ENCODE results near the gene PRMT3. TPM values are rescaled to one million over a fixed set of nuclear protein-coding genes. Genes with fewer than 3 reads are reported as not detected.
"Not testable (repeated sequence)": the region's sequence is repeated elsewhere in the genome, so short reads cannot be mapped to it uniquely, and the experiment has no call there.

The PRMT3 gene
- total RNA-seq, 1 donor from 2014 or later = 50.5 TPM

DNA sequence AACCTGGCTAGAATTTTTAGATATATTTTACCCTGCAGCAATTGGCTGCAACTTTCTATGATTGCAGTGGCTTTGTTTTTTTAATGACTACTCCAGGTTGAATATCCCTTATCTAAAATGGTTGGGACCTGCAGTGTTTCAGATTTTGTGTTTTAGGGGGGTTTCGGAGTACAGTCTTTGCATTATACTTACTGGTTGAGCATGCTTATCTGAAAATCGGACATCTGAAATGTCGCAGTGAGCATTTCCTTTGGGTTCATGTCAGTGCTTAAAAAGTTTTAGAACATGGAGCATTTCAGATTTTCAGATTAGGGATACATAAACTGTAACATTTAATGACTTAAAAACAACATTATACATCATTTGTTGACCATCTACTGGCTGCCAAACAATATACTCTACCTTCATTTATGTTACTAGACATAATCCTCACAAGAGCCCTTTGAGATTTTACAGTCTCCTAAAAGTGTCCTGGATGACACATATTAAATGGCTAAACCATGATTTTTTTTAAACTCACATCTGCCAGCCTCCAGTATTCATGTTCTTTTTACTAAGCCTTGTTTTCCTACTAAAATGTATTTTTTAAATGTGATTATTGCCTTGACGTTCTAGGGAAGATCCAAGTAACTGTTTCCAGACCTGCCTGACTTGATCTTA is 66.3 kb downstream of the PRMT3 start:
- Mint-ChIP-seq H3K27me3 (no peaks in the 10 kb centered on the region), H3K36me3 (ENCODE audit: low read depth) (peaks cover 16% of the 10 kb centered on the region), H3K4me1 (peaks cover 8% of the 10 kb centered on the region), H3K27ac (no peak overlapping the region), H3K4me3 (no peak overlapping the region), H3K9me3 (no peaks in the 10 kb centered on the region)
- intact Hi-C loops (cut with micrococcal nuclease) = no loop called here
- DNase-seq = no peak

DNA sequence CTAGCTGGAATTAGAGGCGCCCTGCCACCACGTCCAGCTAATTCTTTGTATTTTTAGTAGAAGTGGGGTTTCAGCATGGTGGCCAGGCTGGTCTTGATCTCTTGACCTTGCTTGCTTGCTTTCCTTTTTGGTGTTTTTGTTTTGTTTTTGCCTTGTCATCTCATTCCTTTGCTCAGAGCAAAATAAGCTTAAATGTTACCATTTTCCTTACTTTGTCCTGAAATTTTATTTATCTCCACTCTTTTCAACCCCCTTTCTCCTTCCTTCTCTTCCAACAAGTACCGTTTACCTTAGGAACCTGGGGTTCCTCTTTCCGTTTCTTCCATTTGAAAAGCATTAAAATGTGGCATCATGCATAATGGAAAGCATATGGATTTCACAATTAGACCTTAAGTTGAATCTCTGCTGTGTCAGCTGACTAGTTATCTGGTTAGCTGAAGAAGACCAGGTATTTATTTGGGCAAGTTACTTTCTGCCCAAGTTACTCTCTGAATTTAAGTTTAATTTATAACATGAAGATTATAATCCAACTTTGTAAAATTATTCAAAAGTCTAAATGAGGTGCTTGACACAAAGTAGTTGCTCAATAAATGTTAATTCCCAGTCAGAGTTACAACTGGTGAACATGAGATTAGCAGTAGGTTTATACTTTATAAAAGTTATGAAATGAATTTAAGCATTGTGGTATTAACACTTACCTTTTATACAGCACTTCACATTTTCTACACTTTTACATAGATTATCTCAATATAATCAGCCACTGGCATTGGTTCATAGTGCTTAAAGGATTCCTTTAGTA is 69.7 kb downstream of the PRMT3 start:
- DNase-seq = no peak
- intact Hi-C loops (cut with micrococcal nuclease) = no loop called here
- H3K27ac Mint-ChIP-seq = no peak overlapping the region
- no peaks in the 10 kb centered on the region for H3K27me3 Mint-ChIP-seq
- H3K9me3 Mint-ChIP-seq = no peaks in the 10 kb centered on the region
- H3K4me3 Mint-ChIP-seq = no peak overlapping the region
- H3K36me3 Mint-ChIP-seq (ENCODE audit: low read depth) = peaks cover 10% of the 10 kb centered on the region
- H3K4me1 Mint-ChIP-seq = no peaks in the 10 kb centered on the region

DNA sequence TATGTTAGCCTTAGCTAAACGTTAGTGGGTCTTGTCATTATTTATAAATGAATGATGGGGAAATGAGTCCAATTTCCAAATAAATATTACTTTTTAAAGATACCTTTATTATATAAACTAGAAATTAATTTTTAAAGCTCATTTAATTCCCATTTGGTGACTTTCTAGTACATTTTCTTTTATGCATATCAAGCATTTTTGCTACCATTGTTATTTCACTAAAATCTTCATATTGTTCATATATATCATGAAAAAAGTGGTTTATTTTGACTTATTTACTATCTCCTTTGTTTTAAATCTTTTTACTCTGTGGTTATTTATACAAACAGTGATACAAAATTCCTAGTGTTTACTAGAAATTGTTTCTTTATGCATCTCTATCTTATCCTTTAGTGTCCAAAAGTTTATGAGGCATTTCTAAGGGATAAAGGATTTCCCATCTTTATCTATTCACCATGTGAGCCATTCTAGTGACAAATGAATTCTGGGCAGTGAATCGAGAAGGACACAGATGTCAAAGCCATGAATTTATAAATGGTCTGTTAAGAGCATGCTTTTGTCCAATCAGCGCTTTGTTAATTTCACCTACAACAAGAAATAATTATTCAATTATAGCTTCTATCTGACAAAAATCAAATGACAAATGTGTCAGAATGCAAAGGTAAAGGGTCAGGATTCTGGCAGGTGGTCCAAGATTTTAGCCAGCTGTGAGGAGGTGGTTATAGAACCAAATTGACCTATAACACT is 70.6 kb downstream of the PRMT3 start:
- H3K27ac Mint-ChIP-seq = no peak overlapping the region
- no peaks in the 10 kb centered on the region for H3K4me1 Mint-ChIP-seq
- no peaks in the 10 kb centered on the region for H3K9me3 Mint-ChIP-seq
- H3K36me3 Mint-ChIP-seq (ENCODE audit: low read depth) = peaks cover 10% of the 10 kb centered on the region
- H3K27me3 Mint-ChIP-seq = no peaks in the 10 kb centered on the region
- no peak for DNase-seq
- H3K4me3 Mint-ChIP-seq = no peak overlapping the region
- intact Hi-C loops (cut with micrococcal nuclease) = no loop called here

DNA sequence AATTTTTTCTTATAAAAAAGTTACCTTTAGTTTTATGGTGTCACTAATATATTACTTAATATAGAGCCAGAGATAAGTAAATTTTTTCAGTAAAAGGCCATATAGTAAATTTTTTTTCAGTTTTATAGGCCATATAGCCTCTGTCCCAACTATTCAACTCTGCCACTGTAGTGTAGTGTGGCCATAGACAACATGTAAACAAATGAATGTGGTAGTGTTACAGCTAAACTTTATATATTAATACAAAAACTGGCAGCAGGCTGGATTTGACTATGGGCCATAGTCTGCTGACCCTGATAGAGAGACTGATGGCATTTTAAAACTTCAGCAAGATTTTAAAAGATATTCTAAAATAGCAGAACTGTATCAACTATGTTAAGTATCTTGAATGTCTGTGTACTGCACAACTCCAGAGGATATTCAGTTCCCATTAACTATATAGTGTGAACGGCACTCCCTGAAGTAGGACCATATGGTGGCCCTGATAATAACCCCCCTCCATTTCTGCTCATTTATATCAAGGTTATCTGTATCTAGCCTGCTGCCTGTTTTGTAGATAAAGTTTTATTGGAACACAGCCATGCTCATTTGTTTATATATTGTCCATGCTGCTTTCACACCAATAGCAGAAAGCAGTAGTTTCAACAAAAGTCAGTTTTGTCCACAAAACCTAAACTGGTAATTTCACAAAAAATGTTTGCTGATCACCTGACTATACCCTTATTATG is 71.6 kb downstream of the PRMT3 start:
- H3K27ac Mint-ChIP-seq = no peak overlapping the region
- no peak overlapping the region for H3K4me3 Mint-ChIP-seq
- H3K27me3 Mint-ChIP-seq = no peaks in the 10 kb centered on the region
- no peaks in the 10 kb centered on the region for H3K9me3 Mint-ChIP-seq
- no peaks in the 10 kb centered on the region for H3K4me1 Mint-ChIP-seq
- H3K36me3 Mint-ChIP-seq (ENCODE audit: low read depth) = peaks cover 13% of the 10 kb centered on the region
- intact Hi-C loops (cut with micrococcal nuclease) = no loop called here
- no peak for DNase-seq

DNA sequence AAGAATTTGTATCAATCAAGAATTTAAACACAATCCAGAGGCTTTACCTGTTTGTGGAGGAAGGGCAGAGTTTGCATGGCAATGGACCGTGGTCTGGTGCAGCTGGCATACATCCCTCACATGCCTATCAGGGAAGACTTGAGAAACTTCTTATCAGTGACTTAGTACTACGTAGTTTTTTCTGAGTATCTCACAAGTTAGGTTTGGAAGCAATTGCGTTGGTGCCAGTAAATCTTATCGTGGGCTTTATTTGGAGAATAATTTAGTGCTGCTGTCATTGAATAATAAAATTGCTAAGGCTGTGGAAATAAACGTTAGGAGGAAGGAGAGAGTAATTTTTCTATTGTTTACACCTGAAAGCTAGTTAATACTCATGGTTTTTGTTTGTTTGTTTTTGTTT is 72.3 kb downstream of the PRMT3 start:
- H3K27ac Mint-ChIP-seq = no peak overlapping the region
- no peak overlapping the region for H3K4me3 Mint-ChIP-seq
- no peaks in the 10 kb centered on the region for H3K9me3 Mint-ChIP-seq
- intact Hi-C loops (cut with micrococcal nuclease) = no loop called here
- H3K4me1 Mint-ChIP-seq = no peaks in the 10 kb centered on the region
- H3K27me3 Mint-ChIP-seq = no peaks in the 10 kb centered on the region
- no peak for DNase-seq
- H3K36me3 Mint-ChIP-seq (ENCODE audit: low read depth) = peaks cover 17% of the 10 kb centered on the region

DNA sequence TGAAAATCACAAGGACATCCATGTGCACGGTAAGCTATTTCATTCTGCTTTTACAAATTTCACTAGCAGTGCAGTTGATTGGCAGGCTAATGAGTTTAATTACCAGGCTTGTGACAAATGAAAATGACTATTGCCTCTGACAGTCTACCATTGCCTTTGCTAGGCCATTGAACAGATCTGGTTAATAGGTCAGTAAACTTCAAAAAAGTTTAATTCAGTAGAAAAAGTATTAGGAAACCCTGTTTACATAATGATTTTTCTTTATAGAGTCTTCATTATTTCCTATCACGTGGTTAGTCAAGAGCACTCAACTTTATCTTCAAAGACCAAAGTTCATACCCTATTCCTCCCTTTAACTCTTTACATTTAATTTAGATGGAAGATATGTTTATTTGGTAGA is 77.0 kb downstream of the PRMT3 start:
- Mint-ChIP-seq H3K36me3 (ENCODE audit: low read depth) (peaks cover 22% of the 10 kb centered on the region), H3K4me3 (no peak overlapping the region), H3K27ac (no peak overlapping the region), H3K27me3 (no peaks in the 10 kb centered on the region), H3K4me1 (peaks cover 2% of the 10 kb centered on the region), H3K9me3 (no peaks in the 10 kb centered on the region)
- no peak for DNase-seq
- intact Hi-C loops (cut with micrococcal nuclease) = no loop called here

DNA sequence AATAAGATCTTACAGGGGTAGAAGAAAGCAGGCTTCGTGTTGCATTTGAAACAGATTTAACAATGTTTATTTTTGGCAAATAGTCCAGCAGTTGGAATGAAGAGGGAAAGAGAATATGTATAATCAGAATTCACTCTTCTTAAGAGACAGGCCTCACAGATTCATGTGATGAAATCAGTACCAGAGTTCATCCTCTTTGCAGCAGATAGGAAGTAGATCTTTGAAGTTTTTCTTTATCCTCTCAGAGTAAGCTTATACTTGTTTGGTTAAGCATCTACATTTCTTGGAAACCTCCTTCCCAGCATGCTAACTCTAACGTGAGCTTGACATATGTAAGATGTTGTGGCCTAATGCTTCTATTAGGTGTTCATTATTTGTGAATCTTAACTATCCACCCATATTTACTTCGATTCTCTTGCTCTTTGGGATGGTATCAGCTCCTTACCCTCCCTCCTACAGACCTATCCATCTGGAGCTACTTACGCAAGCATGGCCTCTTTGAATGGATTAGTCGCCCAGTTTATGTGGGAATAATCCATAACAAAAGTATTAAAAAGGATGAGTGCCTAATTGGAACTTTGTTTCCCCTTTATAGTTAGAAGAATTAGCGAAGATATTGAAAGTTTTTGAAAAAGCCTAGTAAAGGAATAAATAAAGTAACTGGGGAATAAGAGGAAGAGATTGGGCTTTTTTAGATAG is 80.1 kb downstream of the PRMT3 start:
- Mint-ChIP-seq H3K27ac (no peak overlapping the region), H3K36me3 (ENCODE audit: low read depth) (peaks cover 42% of the 10 kb centered on the region), H3K4me3 (no peak overlapping the region), H3K9me3 (peaks cover 11% of the 10 kb centered on the region), H3K27me3 (no peaks in the 10 kb centered on the region), H3K4me1 (peaks cover 2% of the 10 kb centered on the region)
- no peak for DNase-seq
- intact Hi-C loops (cut with micrococcal nuclease) = no loop called here

DNA sequence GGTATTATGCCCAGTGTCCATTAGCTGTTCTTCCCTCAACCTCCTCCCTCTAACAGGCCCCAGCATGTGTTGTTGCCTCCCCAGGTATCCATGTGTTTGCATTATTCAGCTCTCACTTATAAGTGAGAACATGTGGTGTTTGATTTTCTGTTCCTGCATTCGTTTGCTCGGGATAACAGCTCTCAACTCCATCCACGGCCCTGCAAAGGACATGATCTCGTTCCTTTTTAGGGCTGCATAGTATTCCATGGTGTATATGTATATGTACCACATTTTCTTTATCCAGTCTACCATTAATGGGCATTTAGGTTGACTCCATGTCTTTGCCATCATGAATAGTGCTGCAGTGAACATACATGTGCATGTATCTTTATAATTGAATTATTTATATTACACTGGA is 82.8 kb downstream of the PRMT3 start:
- Mint-ChIP-seq H3K4me3 (no peak overlapping the region), H3K4me1 (peaks cover 5% of the 10 kb centered on the region), H3K9me3 (peaks cover 11% of the 10 kb centered on the region), H3K27me3 (no peaks in the 10 kb centered on the region), H3K27ac (no peak overlapping the region), H3K36me3 (ENCODE audit: low read depth) (peaks cover 39% of the 10 kb centered on the region)
- no peak for DNase-seq
- intact Hi-C loops (cut with micrococcal nuclease) = no loop called here

DNA sequence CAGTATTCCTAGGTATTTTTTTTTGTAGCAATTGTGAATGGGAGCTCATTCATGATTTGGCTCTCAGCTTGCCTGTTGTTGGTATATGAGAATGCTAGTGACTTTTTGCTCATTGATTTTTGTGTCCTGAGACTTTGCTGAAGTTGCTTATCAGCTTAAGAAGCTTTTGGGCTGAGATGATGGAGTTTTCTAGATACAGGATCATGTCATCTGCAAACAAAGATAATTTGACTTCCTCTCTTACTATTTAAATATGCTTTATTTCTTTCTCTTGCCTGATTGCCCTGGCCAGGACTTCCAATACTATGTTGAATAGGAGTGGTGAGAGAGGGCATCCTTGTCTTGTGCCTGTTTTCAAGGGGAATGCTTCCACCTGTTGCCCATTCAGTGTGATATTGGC is 84.4 kb downstream of the PRMT3 start:
- H3K4me1 Mint-ChIP-seq; intact Hi-C loops (cut with micrococcal nuclease); H3K4me3 Mint-ChIP-seq; DNase-seq; H3K27me3 Mint-ChIP-seq; H3K27ac Mint-ChIP-seq: not testable (repeated sequence)
- Mint-ChIP-seq H3K36me3 (ENCODE audit: low read depth) (peaks cover 39% of the 10 kb centered on the region), H3K9me3 (peaks cover 11% of the 10 kb centered on the region)

DNA sequence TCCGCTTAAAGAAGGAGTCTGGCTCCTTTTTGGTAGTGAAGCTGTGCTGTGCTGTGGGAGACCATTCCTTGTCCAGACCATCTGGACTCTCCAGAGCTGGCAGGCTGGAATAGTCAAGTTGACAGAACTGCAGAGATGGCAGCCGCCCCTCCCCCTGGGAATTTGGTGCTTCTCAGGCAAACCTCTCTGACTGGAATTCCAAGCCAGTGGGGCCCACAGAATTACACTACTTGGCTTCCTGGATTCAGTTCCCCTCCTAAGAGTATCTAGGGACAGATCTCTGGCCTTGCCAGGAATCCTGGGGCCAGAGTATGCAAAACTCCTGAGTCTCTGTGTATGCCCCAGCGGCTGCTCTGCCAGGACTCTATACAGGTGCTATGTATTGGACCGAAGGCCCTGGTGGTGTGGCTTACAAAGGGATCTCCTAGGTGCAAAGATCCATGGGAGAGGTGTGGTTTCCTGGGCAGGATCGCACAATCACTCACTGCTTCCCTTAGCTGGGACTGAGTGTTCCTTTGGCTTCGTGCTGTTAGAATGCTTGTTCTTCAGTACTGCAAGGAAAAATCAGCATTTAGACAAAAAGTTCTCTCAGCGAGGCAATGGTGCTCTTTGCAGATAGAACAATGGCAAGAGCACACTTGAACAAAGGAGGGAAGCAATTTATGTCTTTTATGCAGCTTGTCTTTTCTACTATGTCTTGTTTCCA is 86.8 kb downstream of the PRMT3 start:
- no peak overlapping the region for H3K27ac Mint-ChIP-seq
- H3K9me3 Mint-ChIP-seq = peaks cover 11% of the 10 kb centered on the region
- H3K27me3 Mint-ChIP-seq = no peaks in the 10 kb centered on the region
- H3K4me1 Mint-ChIP-seq = peaks cover 8% of the 10 kb centered on the region
- intact Hi-C loops (cut with micrococcal nuclease) = no loop called here
- no peak for DNase-seq
- H3K36me3 Mint-ChIP-seq (ENCODE audit: low read depth) = peaks cover 39% of the 10 kb centered on the region
- no peak overlapping the region for H3K4me3 Mint-ChIP-seq

DNA sequence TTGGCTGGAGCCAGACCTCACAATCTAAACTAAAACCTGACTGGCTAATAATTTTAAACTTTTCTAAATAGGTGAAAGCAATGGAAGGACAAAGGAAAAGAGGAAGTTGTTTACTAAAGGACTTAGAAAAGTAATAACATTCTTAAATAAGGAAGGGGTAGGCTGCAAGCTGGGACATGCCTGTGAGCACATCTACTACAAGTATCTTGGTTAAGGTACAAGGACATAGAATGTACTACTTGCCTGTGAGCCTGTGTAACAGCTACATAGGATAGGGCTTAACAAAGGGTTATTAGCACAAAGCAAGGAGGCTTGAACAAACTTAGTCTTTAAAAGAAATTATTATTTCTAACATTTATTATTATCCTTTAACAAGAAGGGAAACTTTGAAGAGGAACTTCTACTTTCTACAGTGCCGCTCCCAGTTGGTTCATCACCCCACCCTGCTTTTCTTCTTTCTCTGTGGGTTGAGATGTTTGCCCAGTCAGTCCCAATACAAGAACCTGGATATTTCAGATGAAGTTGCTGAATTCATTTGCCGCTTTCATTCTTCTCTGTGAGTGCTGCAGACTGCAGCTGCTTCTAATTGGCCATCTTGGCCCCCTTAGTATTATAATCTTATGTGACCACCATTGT is 87.5 kb downstream of the PRMT3 start:
- Mint-ChIP-seq H3K27ac (no peak overlapping the region), H3K27me3 (no peaks in the 10 kb centered on the region), H3K36me3 (ENCODE audit: low read depth) (peaks cover 45% of the 10 kb centered on the region), H3K4me1 (peaks cover 8% of the 10 kb centered on the region), H3K9me3 (peaks cover 11% of the 10 kb centered on the region), H3K4me3 (no peak overlapping the region)
- no peak for DNase-seq
- intact Hi-C loops (cut with micrococcal nuclease) = no loop called here

DNA sequence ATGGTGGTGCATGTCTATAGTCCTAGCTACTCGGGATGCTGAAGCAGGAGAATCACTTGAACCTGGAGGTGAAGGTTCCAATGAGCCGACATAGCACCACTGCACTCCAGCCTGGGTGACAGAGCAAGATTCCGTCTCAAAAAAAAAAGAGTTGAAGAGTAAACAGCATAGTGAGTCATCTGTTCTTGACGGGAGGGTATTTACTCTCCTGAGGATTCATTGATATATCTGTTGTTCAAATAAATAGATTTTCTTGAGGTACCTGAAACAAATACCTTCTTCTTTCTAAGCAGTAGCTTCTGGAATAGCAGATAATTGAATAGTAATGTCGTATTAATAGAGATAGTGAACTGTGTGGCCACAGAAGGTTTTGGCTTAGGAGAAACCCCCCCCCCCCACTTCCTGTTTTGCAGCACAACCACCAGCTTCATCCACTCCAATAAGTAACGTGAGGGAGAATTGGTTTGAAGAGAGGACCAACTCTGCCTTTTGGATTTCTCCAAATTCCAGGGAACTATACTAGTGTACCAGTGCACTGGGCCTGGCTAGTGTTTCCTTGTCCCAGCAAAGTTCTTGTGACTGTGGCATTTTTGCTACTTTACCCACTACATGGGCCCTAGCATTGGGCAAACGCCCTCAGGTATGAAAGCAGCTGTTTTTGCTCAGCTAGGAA is 90.0 kb downstream of the PRMT3 start:
- intact Hi-C loops (cut with micrococcal nuclease) = no loop called here
- Mint-ChIP-seq H3K36me3 (ENCODE audit: low read depth) (peaks cover 31% of the 10 kb centered on the region), H3K4me3 (no peak overlapping the region), H3K4me1 (peaks cover 8% of the 10 kb centered on the region), H3K27me3 (no peaks in the 10 kb centered on the region), H3K9me3 (no peaks in the 10 kb centered on the region), H3K27ac (peak overlapping the region; percentile 20)
- no peak for DNase-seq
